ENCODE data around the gene HEXIM1. TPM values are rescaled to one million over a fixed set of nuclear protein-coding genes. Genes with fewer than 3 reads are reported as not detected.

HEXIM1 gene
- 12.6 and 18.1 TPM in 2 replicates for total RNA-seq

DNA sequence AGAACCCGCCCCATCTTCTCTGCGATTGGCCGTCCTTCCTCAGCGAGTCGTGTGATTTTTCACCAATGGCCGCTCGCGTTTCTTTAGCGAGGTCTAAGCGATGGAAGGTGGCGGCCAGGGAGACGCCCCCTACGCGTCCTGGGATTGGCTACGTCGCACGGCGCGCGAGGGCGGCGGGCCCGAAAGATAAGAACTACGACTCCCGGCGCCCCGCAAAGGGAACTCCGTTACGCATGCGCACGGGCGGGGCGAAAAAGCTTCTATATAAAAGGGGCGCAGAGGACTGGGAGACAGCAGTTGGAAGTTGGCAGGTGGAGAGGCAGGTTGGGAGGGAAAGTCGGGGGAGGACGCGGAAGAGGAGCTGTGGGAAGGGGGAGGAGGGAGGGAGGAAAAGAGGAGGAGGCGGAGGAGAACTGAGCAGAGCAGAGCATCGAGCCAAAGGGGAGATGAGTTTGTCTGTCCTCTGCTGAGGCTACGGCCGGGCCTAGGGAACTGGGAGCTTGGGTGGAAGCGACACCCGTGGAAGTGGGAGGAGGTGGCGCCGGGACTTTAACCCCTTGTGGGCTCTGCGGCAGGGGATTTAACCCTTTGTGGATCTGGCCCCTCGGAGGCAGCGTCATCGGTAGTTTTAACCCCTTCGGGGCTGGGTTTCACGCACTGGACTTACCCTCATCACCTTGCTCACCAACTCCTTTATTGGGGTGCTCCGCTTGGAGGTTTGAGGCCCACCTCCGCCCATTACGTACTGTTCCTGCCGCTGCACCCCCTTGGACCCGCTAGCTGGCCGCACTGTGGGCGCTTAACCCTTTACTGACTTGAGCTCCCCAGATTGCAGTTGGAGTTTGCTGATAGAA is at the start of gene HEXIM1:
HEXIM1 (plus strand) TSS at position 293 of the 854 bp plus-strand sequence. CDS start 716 bp downstream, outside the sequence.

GRCh38 chr17:45132320-45132571 is 16.0 kb upstream of the HEXIM1 start, which contains the start of gene PLCD3:
TSS of gene PLCD3 (minus strand) at chr17:45132515. CDS start at chr17:45132410, 105 bp downstream.

DNA sequence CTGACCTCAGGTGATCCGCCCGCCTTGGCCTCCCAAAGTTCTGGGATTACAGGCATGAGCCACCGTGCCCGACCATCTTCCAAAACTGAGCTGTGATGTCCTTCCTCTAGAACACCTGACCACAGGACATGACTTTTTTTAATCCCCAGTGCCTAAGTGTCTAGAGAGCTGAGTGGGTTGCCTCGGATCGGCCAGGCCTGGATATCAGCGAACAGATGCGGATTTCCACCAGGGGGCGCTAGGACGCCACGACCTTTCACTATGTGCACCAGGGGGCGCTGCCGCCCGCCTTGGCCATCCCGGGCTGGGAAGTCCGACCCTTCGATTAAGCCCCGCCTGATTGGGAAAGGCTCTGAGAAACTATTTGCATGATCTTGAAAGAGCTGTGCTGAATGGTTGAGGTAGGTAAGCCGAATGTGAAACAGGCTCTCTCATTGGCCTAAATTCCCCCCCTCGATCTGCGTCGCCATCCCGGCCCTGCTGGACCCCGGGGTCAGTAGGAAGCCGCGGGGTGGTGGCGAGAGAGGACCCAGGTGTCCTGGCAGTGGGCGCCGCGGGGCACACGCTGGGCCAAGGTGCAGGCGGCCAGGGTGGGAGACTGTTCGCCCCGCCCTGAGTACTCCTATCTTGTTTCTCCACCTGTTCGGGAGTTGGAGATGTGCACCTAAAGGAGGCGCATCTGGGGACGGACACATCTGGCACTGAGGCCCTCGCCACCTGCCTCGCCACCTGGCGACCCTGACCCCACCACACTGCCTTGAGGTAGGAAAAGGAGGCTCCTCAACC is 12.9 kb upstream of the HEXIM1 start, which contains the start of gene ACBD4:
ACBD4 (plus strand) TSS at position 496 of the 786 bp plus-strand sequence. CDS start 458 bp downstream, outside the sequence.

GRCh38 chr17:45161288-45162024 is 13.2 kb downstream of the HEXIM1 start, which contains the start of gene HEXIM2:
TSS of gene HEXIM2 (plus strand) at chr17:45161875. CDS start at chr17:45162794, 919 bp downstream.

Other genes with a start within 250 kb of the HEXIM1 start
- 34.5 and 46.6 TPM in 2 replicates for gene EFTUD2, start 249.0 kb upstream of the HEXIM1 start, total RNA-seq
- not detected in 2 replicates for gene GFAP, start 233.0 kb upstream of the HEXIM1 start, total RNA-seq
- 0.77 and 1.9 TPM in 2 replicates for gene KIF18B, start 200.7 kb upstream of the HEXIM1 start, total RNA-seq
- gene C1QL1, start 180.2 kb upstream of the HEXIM1 start, total RNA-seq = 2.6 and 13.5 TPM in 2 replicates
- 49.6 and 50.6 TPM in 2 replicates for gene DCAKD, start 96.8 kb upstream of the HEXIM1 start, total RNA-seq
- gene NMT1, start 87.2 kb upstream of the HEXIM1 start, total RNA-seq = 80.3 and 89.4 TPM in 2 replicates
- 77.5 and 133 TPM in 2 replicates for gene PLCD3, start 16.0 kb upstream of the HEXIM1 start, total RNA-seq
- gene ACBD4, start 12.8 kb upstream of the HEXIM1 start, total RNA-seq = 4.9 and 6.5 TPM in 2 replicates
- 1.9 and 7.3 TPM in 2 replicates for gene HEXIM2, start 13.4 kb downstream of the HEXIM1 start, total RNA-seq
- 1.2 and 3.3 TPM in 2 replicates for gene FMNL1, start 73.4 kb downstream of the HEXIM1 start, total RNA-seq
- not detected in 2 replicates for gene SPATA32, start 113.6 kb downstream of the HEXIM1 start, total RNA-seq
- 4.3 and 4.6 TPM in 2 replicates for gene MAP3K14, start 168.5 kb downstream of the HEXIM1 start, total RNA-seq